NCI-H2081 treated with DMSO at 0.1 percent for 48 hours (cell line): ENCODE data around the gene RABGAP1L.
A peak's percentile ranks its signal among the peaks of the same experiment; 100 is the strongest.
"Not testable (repeated sequence)": the region's sequence is repeated elsewhere in the genome, so short reads cannot be mapped to it uniquely, and the experiment has no call there.

ENCODE experiments used
- DNase-seq: peaks from one replicate; lab custom pipeline; 2025; lab: John Stamatoyannopoulos, UW

The RABGAP1L gene

DNA sequence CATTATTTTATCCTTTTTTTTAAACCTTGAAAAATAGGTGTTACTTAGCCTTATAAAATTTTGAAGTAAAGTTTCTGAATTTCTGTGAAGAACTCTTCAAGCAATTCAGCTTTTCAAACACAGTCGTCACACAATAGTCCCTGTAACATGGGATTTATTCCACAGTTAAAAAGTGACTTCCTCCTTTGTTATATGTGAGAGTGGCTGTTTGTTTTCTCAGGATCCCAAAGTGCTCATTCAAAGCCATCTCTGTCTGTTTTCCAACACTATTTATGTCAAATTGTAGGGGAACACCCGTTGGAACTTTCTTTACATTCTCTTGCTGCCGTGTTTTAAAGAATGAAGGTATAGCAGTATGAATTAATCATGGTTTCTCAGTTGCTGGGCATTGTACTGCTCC, 207.6 kb downstream of the RABGAP1L start:
- no peak for DNase-seq

DNA sequence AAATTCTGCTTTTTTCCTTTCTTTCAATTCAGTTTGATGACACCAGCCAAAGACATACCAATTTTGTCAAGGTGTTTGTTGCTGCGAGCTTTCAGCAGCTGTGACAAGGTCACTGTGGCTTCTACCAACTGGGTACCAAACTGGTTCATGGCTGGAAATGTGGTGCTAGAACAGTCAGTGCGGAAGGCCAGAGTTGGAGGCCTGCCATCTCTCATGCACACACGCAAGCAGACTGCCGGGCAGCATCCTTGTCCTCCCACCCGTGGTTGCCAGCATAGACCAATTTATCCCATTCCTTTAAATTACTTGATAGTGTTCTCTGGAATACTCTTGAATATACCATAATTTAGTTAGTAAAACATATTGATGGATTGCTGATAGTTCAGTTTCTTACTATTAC, 208.6 kb downstream of the RABGAP1L start:
- DNase-seq, result no peak

DNA sequence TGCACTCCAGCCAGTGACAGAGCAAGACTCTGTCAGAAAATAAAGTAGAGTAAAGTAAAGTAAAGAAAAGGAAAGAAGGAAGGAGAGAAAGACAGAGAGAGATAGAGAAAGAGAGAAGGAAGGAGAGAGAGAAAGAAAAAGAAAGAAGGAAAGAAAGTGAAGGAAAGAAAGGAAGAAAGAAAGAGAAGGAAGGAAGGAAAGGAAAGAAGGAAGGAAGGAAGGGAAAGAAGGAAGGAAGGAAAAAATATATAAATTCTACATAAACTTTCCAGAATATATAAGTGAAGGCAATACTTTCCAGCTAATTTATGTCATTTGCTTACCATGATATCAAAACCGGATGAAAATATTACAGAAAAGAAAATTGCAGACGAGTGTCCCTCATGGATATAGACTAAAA, 216.7 kb downstream of the RABGAP1L start:
- no peak for DNase-seq

DNA sequence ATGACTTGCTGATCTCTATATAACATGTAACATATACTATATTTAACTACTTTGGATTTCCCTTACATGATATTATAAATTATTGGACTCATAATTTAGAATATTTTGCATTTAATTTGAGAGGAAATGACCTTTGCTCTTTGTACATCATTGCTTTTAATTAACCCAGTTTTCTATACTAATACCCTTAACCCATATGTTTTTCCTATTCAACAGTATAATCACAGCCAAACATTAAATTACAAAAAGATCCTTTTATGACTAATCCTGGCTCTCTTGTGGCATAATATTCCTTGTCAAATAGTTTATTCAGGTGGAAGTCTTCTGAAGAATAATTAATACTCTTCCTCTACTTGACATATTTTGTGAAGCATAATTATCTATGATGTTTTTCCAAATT, 232.4 kb downstream of the RABGAP1L start:
- no peak for DNase-seq

DNA sequence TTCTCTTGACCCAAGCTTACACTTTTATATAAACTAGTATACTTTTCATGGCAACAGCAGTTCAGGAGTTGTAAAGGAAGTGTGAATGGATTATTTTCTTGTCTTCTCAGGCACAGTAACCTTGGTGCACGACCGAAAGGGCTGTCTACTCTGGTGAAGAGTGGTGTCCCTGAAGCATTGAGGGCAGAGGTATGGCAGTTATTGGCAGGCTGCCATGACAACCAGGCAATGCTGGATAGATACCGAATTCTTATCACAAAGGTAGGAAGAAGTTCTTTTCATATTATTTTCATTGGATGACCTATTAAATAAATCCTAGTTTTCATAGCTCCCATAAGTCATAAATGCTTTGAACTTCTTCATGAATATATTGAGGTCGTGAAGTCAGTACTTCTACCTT, 234.6 kb downstream of the RABGAP1L start:
- no peak for DNase-seq

DNA sequence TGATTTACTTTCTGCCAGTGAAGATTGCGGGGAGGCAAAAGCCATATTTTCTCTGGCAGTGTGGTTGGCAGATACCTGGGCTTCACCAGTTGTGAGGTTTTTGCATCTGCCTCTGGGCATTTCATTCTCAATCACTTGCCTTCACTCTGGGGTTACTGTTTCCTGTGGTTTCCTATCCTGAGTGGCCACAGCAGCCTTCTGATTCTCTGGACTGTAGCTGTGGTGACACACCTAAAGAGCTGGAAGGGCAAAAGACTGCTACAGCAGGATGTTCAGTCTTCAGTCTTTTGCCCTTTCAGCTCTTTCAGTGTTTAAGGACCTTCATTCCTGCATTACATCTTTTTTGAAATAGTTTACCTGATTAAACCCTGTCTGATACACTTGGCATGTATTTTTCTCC, 237.9 kb downstream of the RABGAP1L start:
- DNase-seq, result no peak

DNA sequence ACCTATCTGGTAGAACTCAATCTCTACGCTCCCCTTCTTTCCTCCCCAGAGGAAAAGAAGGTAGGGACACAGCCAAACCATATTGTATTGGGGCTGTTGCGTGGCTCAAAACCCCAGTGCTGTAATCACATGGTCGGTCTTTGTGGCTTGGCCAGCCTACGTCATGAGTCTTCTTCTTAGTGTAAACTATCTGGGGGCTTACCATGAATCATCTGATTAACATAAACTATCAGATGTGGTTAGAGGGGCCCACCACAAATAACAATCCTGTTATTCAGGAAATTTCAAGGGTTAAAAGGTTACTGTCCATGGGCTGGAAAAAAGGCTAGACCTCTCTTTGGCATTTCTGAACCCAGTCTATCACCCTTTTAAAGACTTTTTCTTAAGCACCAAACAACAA, 238.9 kb downstream of the RABGAP1L start:
- no peak for DNase-seq

DNA sequence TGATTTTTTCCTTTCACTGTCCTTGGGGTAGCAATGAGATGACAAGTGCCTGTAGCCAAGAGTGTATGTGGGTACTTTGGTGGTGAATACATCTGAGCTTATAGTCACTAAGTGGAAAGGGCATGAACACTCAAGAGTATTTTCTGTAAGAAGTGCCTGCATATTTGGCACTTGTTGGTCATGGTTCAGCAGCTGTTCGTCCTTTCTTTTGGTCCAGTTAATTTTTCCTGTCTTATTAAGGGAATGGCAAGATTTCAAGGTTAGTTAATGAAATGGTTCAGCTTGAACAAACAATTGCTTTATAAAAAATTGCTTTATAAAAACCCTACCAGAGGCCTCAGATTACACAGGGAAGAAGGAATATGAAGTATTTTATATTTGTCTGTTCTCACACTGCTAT, 239.9 kb downstream of the RABGAP1L start:
- no peak for DNase-seq

DNA sequence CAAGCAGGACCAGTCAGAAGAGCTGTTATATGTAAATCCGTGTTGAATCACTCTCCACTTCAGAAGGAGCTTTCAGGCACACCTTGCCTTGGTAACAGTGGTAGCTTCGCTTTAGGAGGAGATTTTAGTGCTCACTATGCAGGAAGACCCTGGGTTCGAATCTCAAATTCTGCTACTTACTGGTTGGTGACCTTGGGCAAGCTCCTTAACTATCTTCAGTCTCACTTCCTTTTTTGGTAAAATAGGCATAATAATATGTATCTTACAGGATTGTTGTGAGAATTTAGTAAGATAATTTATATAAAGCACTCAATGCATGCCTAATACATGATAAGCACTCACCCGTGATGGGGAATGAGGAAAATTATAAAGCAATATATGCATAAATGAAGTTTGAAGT, 241.8 kb downstream of the RABGAP1L start:
- DNase-seq, result no peak

DNA sequence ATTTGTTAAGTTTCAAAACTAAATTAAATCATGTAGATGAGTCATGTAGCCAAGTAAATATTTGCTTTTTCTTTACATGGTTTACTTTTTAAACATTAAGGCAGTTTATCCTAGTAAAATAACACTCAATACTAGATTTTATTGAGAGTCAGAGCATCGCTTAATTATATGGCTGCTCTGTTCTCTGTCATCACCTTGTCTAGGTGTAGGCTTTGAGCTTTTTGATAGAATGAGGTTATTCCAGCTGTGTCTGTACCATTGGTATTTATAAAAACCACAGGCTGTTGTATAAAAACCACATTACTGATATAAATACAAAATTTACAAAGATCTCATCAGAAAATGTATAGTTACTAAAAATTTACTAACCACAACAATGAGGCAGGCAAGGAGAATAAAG, 245.9 kb downstream of the RABGAP1L start:
- DNase-seq, result peak; percentile 38

DNA sequence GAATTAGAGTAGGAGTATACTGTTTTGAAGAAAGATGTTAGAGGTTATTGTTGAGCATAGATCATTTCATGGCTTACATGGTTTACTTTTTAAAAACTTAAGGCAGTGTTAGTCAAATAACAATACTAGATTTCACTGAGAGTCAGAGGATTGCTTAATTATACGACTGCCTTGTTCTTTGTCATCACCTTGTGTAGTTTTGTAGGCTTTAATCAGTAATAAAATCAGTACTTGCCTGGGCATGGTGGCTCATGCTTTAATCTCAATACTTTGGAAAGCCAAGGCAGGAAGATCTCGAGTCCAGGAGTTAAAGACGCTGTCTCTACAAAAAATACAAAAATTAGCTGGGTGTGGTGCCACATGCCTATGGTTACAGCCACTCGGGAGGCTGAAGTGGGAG, 247.1 kb downstream of the RABGAP1L start:
- no peak for DNase-seq

DNA sequence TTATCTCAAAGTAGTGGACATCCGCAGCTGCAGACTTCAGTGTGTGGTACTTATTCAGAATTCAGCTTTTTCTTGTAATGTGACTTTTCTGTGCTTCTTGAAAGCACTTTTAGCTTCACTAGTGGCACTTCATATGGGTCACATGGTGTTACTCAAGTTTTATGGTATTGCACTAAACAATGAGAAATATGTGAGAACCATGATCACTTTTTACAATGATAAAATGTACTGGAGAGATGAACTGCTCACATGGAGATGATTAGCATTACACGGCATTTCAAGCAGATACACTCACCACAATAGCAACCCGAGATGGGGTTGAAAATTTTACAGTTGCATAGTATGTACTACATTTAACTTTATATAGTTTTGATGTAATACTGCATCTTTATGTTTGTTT, 248.3 kb downstream of the RABGAP1L start:
- DNase-seq, result no peak

DNA sequence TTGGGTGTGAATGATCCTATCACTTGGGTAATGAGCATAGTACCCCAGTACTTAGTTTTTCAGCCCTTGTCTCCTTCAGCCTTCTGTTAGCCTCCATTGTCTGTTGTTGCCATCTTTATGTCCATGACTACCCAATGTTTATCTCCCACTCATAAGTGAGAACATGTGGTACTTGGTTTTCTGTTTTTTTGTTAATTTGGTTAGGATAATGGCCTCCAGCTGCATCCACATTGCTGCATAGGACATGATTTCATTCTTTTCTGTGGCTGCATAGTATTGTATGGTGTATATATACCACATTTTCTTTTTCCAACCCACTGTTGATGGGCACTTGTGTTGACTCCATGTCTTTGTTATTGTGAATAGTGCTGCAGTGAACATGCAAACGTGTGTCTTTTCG, 248.8 kb downstream of the RABGAP1L start:
- DNase-seq, result no peak

DNA sequence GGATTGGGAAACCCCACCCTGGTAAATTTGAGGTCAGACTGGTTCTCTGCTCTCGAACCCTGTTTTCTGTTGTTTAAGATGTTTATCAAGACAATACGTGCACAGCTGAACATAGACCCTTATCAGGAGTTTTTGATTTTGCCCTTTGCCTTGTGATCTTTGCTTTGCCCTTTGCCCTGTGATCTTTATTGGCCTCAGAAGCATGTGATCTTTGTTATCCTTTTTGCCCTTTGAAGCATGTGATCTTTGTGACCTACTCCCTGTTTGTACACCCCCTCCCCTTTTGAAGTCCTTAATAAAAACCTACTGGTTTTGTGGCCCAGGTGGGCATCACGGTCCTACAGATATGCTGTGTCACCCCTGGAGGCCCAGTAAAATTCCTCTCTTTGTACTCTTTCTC, 250.5 kb downstream of the RABGAP1L start:
- not testable (repeated sequence) for DNase-seq

DNA sequence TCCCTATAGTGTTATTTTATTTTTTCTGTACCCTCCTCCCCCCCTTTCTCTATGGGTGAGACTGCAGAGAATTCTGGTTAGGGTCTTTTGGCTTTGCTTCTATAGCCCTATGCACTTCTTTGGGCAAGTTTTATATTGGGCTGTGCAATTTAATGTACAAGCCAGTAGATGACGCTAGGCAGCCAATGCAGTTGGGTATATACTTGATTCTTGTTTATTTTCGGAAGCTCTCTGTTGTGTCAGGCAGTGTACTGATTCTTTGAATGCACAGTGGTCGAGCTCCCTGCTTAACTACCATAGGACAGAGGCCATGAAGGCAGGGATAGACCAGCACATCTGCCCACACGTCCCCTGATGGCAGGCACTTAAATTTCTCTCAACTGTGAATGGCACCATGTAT, 254.3 kb downstream of the RABGAP1L start:
- no peak for DNase-seq

DNA sequence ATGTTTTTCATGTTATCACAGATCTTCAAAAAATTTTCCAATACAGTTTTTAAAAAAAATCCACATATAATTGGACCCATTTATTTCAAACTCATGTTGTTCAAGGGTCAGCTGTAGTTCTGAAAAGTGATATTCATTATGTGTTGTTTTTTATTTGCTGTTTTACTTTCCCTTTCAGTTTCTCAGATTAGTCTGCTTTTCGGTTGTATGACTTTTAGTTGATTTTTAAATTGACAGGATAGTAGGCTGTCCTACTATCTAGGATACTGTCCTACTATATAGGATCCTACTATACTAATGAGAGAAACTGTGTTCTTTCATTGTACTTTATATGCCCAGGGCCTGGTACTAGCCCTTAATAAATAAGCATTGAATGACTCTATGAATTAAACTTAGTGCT, 254.9 kb downstream of the RABGAP1L start:
- DNase-seq, result no peak

DNA sequence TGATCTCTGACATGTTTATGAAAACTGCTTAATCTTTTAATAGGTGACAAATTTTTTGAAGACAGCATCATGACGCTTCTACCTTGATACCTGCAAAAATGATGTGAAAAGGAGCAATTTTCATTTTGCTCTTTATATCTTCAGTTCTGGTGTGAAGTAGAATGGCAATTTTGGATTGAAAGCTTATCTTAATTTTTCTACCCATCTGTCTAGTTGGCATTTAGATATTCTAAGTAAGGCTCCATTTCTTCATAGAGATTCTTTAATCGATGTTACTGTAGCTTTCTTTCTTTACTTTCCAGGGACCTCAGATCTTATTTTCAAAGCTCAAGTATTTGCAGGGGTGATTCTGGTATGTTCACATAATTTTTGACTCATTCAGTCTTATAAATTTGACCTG, 256.2 kb downstream of the RABGAP1L start:
- no peak for DNase-seq

DNA sequence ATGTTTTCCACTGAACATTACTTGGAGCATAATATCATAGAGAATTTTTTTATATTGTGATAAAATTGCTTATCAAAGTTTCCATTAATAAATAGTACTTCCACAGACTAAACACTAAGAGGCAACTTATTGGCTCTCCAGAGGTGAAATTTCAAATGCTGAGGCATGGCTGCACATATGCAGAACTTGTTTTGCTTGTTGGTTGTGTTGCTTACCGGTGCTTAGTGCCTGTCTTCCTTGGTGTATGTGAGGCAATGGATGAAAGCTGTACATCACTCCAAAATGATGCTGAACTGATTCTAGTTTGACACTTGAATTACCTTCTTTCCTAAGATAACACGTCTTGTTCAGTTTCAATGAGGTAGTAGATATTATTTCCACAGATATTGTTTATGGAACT, 258.6 kb downstream of the RABGAP1L start:
- no peak for DNase-seq

DNA sequence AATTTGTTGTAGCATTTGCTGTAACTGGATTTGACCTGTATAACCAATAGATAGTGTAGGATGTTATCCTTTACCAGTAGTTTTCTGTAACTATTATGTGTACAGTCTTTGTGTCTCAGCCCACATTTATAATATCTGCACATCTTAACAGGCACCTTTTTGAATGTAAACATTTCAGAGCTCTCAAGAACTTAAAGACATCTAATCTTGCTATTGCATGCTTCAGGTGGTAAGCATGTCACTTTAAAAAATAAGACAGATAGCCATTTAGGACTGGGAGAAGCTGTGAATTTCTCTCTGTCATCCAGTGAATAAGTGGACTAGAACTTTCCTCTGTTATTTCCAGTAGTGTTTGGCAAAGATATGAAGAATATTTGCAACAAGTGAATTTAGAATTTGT, 265.8 kb downstream of the RABGAP1L start:
- no peak for DNase-seq

DNA sequence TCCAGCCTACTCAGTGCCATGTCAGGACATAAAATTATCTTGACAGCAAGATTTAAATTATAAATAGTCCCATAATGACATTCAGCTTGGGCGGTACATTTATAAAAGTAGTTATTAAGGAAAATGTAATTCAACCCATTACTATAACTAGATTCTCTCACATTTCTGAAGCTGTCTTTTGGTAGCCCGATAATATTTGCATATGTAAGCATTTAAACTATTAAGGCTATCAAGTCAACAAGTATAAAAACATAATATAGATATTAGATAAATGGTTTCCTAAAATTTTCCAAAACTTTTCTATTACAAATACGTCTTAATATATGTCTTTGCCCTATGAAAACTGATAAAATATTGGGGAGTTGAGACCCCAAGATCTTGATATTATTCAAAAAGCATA, 266.8 kb downstream of the RABGAP1L start:
- no peak for DNase-seq

DNA sequence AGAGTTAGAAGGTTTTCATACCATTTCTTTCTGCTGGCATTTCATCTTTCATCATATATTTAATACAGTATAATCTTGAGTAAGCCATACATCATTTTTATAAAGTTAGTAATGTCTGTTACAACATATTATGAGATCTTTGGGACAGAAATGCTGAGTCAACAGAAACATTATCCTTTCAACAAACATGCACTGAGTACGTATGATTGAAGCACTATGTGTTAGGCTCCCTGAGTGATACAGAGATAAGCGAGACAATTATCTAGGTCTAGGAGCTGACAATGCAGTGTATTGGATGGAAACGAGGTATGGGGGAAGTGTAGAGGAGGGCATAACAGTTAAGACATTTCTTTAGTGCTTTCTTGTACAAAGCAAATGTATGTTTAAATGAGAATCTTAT, 268.7 kb downstream of the RABGAP1L start:
- DNase-seq, result no peak

DNA sequence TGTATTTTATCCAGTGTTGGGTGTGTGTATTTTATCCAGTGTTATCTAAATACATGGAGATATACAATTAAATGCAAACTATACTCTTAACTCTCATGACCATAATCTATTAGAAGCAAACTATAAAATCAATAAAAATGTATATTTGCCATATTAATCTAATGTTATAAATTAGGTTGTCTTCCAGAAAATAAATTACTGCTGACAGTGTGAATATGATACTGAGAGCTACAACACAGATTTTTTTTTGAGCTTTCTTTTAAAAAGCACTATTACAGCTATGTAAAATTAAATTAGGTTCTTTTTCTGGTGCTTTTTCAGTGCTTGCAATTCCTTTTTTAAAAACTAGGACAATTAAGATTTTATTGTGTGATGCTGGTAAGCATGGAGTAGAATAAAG, 269.4 kb downstream of the RABGAP1L start:
- no peak for DNase-seq

DNA sequence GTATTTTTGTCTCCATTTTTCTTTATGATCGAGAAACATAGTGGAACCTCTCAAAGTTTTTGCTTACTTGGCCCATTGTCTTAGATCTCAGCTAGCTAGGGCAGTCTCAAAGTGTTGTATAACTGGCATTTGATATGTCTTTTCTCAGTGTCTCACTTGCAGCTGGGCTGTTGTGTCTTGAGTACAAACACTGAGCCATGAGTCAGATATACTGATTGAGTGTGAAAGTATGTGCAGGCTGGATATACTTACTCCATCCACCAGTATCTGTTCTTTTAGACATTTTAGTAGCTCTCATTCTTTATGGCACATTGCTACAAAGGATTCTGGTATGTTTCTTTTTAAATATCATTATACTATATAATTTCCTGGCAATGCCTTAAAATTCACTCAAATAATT, 274.1 kb downstream of the RABGAP1L start:
- DNase-seq, result no peak

DNA sequence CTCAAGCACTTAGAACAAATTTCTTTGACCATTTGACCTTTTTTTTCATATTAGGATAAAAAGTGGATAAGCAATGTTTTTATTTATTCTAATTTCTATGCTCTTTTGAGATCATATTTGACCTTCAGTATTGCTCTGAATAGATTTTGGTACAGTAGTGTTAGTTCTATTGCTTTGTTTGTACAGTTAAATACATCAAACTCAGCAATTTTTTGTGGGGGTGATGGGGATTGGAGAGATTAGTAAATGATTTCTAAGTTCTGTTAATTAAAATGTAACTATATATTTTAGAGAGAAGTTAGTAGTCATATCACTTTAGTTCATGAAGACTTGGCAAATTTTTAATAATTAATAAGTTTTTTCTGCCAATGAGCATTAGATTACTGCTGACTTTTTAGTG, 286.0 kb downstream of the RABGAP1L start:
- DNase-seq, result no peak

DNA sequence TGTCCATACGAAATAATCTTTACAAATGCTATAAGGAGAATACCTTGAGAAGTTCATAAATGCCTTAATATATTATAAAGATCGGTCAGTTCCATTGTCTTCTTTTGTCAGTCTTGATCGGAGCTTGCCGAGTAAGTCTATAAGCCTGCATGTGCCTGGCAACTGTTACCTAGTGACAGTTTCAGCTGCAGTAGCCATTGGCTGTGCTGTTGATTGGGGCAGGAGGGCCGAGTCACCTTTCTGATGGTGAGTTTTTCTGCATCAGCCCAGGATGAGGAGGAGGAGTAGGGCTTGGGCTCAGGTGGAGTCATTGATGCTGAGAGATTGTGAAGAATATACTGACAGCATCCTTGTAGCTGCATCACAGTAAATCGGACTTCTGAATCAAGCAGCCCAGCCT, 286.5 kb downstream of the RABGAP1L start:
- no peak for DNase-seq
